B cell (primary cell): ENCODE results near the gene ZNF891.

Experiments used
- EZH2 ChIP-seq: IDR thresholded peaks from 2 replicates; pipeline ENCODE4 v1.6.1; 2012; ENCODE audit warnings: borderline replicate concordance, low read depth, mild to moderate bottlenecking, moderate library complexity, low read length; ENCODE audit not compliant: insufficient read depth, poor library complexity, severe bottlenecking
- TF ChIP-seq, protein P1 (sequence below): fragments of 200-600 bp; IDR thresholded peaks from one replicate; pipeline ENCODE4 v1.8.0; 2022; ENCODE audit warnings: antibody characterized with exemption, mild to moderate bottlenecking

DNA sequence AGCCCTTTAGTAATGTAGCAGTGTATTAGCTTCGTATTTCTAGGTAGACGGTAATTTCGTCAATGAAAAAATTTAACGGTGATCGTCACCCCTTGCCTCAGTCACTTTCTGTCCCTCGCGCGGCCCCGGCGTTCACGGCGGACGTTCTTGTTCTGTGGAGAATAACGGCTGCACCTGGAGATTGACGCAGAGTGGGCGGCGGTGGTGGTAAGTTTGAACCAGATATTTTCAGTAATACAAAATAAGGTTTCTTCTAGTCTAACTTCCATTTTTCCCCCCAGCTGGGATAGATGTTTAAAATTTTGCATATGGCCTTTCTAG lies 694 bp upstream of the ZNF891 start:
- TF ChIP-seq EZH2, result no peak
- TF ChIP-seq, protein P1, sequence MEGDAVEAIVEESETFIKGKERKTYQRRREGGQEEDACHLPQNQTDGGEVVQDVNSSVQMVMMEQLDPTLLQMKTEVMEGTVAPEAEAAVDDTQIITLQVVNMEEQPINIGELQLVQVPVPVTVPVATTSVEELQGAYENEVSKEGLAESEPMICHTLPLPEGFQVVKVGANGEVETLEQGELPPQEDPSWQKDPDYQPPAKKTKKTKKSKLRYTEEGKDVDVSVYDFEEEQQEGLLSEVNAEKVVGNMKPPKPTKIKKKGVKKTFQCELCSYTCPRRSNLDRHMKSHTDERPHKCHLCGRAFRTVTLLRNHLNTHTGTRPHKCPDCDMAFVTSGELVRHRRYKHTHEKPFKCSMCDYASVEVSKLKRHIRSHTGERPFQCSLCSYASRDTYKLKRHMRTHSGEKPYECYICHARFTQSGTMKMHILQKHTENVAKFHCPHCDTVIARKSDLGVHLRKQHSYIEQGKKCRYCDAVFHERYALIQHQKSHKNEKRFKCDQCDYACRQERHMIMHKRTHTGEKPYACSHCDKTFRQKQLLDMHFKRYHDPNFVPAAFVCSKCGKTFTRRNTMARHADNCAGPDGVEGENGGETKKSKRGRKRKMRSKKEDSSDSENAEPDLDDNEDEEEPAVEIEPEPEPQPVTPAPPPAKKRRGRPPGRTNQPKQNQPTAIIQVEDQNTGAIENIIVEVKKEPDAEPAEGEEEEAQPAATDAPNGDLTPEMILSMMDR, result no peak
